NB4 (cell line): ENCODE measurements around the gene GLS2.

Experiments
- DNase-seq: peaks from one replicate; pipeline ENCODE4 v3.0.0; 2010; ENCODE audit warnings: low read depth
- H3K4me3 ChIP-seq: one replicate; pipeline ENCODE4 v1.5.1; 2011; ENCODE audit warnings: mild to moderate bottlenecking, low read depth, low read length, moderate library complexity
- CTCF ChIP-seq: IDR thresholded peaks from one replicate; pipeline ENCODE4 v1.5.1; 2012; ENCODE audit warnings: low read depth, low read length
- MAX ChIP-seq: IDR thresholded peaks from 2 replicates; pipeline ENCODE4 v1.6.1; 2011; ENCODE audit warnings: low read depth, low read length
- MYC ChIP-seq: IDR thresholded peaks from 2 replicates; pipeline ENCODE4 v1.6.1; 2011; ENCODE audit warnings: low read depth, low read length
- POLR2A ChIP-seq: IDR thresholded peaks from 2 replicates; pipeline ENCODE4 v1.6.1; 2011; ENCODE audit warnings: mild to moderate bottlenecking; ENCODE audit not compliant: insufficient read length; ENCODE audit errors: extremely low read depth

Gene GLS2

GRCh38 chr12:56431288-56431687 lies 56.7 kb downstream of the GLS2 start:
- TF ChIP-seq CTCF (no peak), MYC (no peak), POLR2A (no peak), MAX (no peak)
- no peak for DNase-seq
- no peak overlapping the region for H3K4me3 ChIP-seq

GRCh38 chr12:56425940-56426438 lies 62.0 kb downstream of the GLS2 start:
- H3K4me3 ChIP-seq, result no peak overlapping the region
- no peak for TF ChIP-seq MYC
- TF ChIP-seq CTCF, result no peak
- TF ChIP-seq POLR2A, result no peak
- TF ChIP-seq MAX, result no peak
- no peak for DNase-seq

- DNase-seq, result no peak
- TF ChIP-seq MYC, result no peak
- TF ChIP-seq POLR2A, result no peak
- TF ChIP-seq MAX, result no peak
- TF ChIP-seq CTCF, result no peak
- H3K4me3 ChIP-seq, result no peak overlapping the region
Measured at GRCh38 chr12:56425193-56425592, 62.8 kb downstream of the GLS2 start.
